ENCODE data around the gene CCDC154. TPM values are rescaled to one million over a fixed set of nuclear protein-coding genes. Genes with fewer than 3 reads are reported as not detected.

The CCDC154 gene
- total RNA-seq (10 to 100 TPM; 12.1 to 14.7 TPM), polyA plus RNA-seq (under 1 TPM in 1 of 2 donors, not detected in 1; 0.13 TPM)

- no peak within 1 kb of the TSS for H3K27ac Mint-ChIP-seq
- no peaks in the 10 kb centered on the region for H3K27me3 ChIP-seq (ENCODE audit: insufficient read depth, low read length)
- H3K9me3 ChIP-seq (ENCODE audit: control insufficient read depth in 1 of 2, low read length in 2 of 2): no peaks in the 10 kb centered on the region
- H3K9me3 Mint-ChIP-seq: no peaks in the 10 kb centered on the region
- H3K36me3 Mint-ChIP-seq: peaks cover 0 to 5% of the 10 kb centered on the region in 2 donors
- CTCF ChIA-PET (ENCODE audit: partially characterized antibody): no interaction called here
- H3K4me1 ChIP-seq (ENCODE audit: insufficient read depth, low read length): no peaks in the 10 kb centered on the region
- POLR2A ChIA-PET (ENCODE audit: partially characterized antibody): interaction anchor here (1.4 kb wide), 1 partner anchor 10 kb away, joined by 3 read pairs; no protein-coding TSS in a partner anchor
- H3K36me3 ChIP-seq (ENCODE audit: insufficient read depth, low read length): no peaks in the 10 kb centered on the region
- no peak within 1 kb of the TSS for H3K4me3 Mint-ChIP-seq
- H3K27ac ChIP-seq (ENCODE audit: low read depth, low read length): no peak within 1 kb of the TSS
- no peaks in the 10 kb centered on the region for H3K27me3 Mint-ChIP-seq
- no peak within 1 kb of the TSS for H3K4me3 ChIP-seq (ENCODE audit: low read length in 2 of 2)
- intact Hi-C loops (cut with micrococcal nuclease): no loop called here
- H3K4me1 Mint-ChIP-seq: no peaks in the 10 kb centered on the region
- peak in 1 of 5 donors; percentile 7 for DNase-seq
Measured at GRCh38 chr16:1443980-1444729, at the start of gene CCDC154. Gene CCDC154 (minus strand): TSS chr16:1444556. CDS start chr16:1444322, 234 bp downstream.

- H3K27me3 Mint-ChIP-seq: no peaks in the 10 kb centered on the region
- peak overlapping the region in 6 of 7 donors; percentile 46 to 93 (median 79) for H3K27ac Mint-ChIP-seq
- DNase-seq: peak in 2 of 5 donors; percentile 4 to 17
- peaks cover 0 to 1% (median 0%) of the 10 kb centered on the region in 8 donors for H3K9me3 Mint-ChIP-seq
- intact Hi-C loops (cut with micrococcal nuclease): loop anchor here (1.0 to 10.0 kb wide), 6 partner anchors 18 to 449 kb away; partner anchors contain the start of genes CLCN7, CRAMP1, IFT140 and MAPK8IP3
- H3K4me3 Mint-ChIP-seq: peak overlapping the region; percentile 83 to 98 (median 88)
- ChIA-PET POLR2A (ENCODE audit: partially characterized antibody) (interaction anchor here (1.0 to 3.2 kb wide), 8 partner anchors 18 to 213 kb away, joined by 3 to 30 read pairs (median 8); partner anchors contain the start of genes CRAMP1, IFT140, MAPK8IP3 and TMEM204), CTCF (ENCODE audit: partially characterized antibody) (interaction anchor here (1.8 kb wide), 1 partner anchor 9 kb away, joined by 4 read pairs; no protein-coding TSS in a partner anchor)
- peak overlapping the region; percentile 78 for H3K27ac ChIP-seq (ENCODE audit: low read depth, low read length)
- peaks cover 7 to 22% (median 15%) of the 10 kb centered on the region in 4 donors for H3K4me1 Mint-ChIP-seq
- H3K36me3 ChIP-seq (ENCODE audit: insufficient read depth, low read length): no peaks in the 10 kb centered on the region
- H3K27me3 ChIP-seq (ENCODE audit: insufficient read depth, low read length): no peaks in the 10 kb centered on the region
- peaks cover 20% of the 10 kb centered on the region for H3K4me1 ChIP-seq (ENCODE audit: insufficient read depth, low read length)
- peaks cover 5 to 16% of the 10 kb centered on the region in 2 donors for H3K36me3 Mint-ChIP-seq
- H3K9me3 ChIP-seq (ENCODE audit: control insufficient read depth in 1 of 2, low read length in 2 of 2): no peaks in the 10 kb centered on the region
- peak overlapping the region; percentile 42 to 72 for H3K4me3 ChIP-seq (ENCODE audit: low read length in 2 of 2)
Measured at GRCh38 chr16:1493746-1494094, 49.4 kb upstream of the CCDC154 start.

GRCh38 chr16:1492923-1493745 lies 48.8 kb upstream of the CCDC154 start, which contains the start of gene TELO2:
Gene TELO2 (plus strand): TSS chr16:1493360. CDS start chr16:1494282, 922 bp downstream.
- peaks cover 0 to 1% (median 0%) of the 10 kb centered on the region in 8 donors for H3K9me3 Mint-ChIP-seq
- H3K4me1 Mint-ChIP-seq: peaks cover 7 to 22% (median 15%) of the 10 kb centered on the region in 4 donors
- Histone ChIP-seq H3K9me3 (ENCODE audit: control insufficient read depth in 1 of 2, low read length in 2 of 2) (no peaks in the 10 kb centered on the region), H3K27ac (ENCODE audit: low read depth, low read length) (peak within 1 kb of the TSS; percentile 78), H3K4me3 (ENCODE audit: low read length in 2 of 2) (peak within 1 kb of the TSS; percentile 48 to 72), H3K36me3 (ENCODE audit: insufficient read depth, low read length) (no peaks in the 10 kb centered on the region), H3K4me1 (ENCODE audit: insufficient read depth, low read length) (peaks cover 20% of the 10 kb centered on the region), H3K27me3 (ENCODE audit: insufficient read depth, low read length) (no peaks in the 10 kb centered on the region)
- DNase-seq: peak; percentile 85 to 93 (median 88)
- H3K27me3 Mint-ChIP-seq: peaks cover 0 to 1% of the 10 kb centered on the region in 2 donors
- peak within 1 kb of the TSS; percentile 93 to 100 (median 99) for H3K27ac Mint-ChIP-seq
- ChIA-PET POLR2A (ENCODE audit: partially characterized antibody) (interaction anchor here (0.7 to 3.2 kb wide), 10 partner anchors 17 to 213 kb away, joined by 3 to 30 read pairs (median 6); partner anchors contain the start of genes CRAMP1, IFT140, JPT2 and MAPK8IP3), CTCF (ENCODE audit: partially characterized antibody) (interaction anchor here (1.8 to 2.0 kb wide), 2 partner anchors 10 to 45 kb away, joined by 4 to 5 read pairs; no protein-coding TSS in a partner anchor)
- peaks cover under 1 to 13% of the 10 kb centered on the region in 2 donors for H3K36me3 Mint-ChIP-seq
- H3K4me3 Mint-ChIP-seq: peak within 1 kb of the TSS; percentile 93 to 98 (median 95)
- intact Hi-C loops (cut with micrococcal nuclease): loop anchor here (1.0 to 10.0 kb wide), 6 partner anchors 18 to 449 kb away; partner anchors contain the start of genes CLCN7, CRAMP1, IFT140 and MAPK8IP3

- H3K4me3 ChIP-seq (ENCODE audit: low read length in 2 of 2): peak overlapping the region; percentile 48 to 72
- Mint-ChIP-seq H3K27me3 (peaks cover 0 to 1% of the 10 kb centered on the region in 2 donors), H3K9me3 (peaks cover 0 to 1% (median 0%) of the 10 kb centered on the region in 8 donors), H3K4me3 (peak overlapping the region; percentile 93 to 98 (median 95)), H3K27ac (peak overlapping the region; percentile 93 to 100 (median 99)), H3K4me1 (peaks cover 7 to 22% (median 15%) of the 10 kb centered on the region in 4 donors), H3K36me3 (peaks cover 0 to 9% of the 10 kb centered on the region in 2 donors)
- no peaks in the 10 kb centered on the region for H3K36me3 ChIP-seq (ENCODE audit: insufficient read depth, low read length)
- no peak for DNase-seq
- H3K9me3 ChIP-seq (ENCODE audit: control insufficient read depth in 1 of 2, low read length in 2 of 2): no peaks in the 10 kb centered on the region
- peaks cover 20% of the 10 kb centered on the region for H3K4me1 ChIP-seq (ENCODE audit: insufficient read depth, low read length)
- intact Hi-C loops (cut with micrococcal nuclease): loop anchor here (2.0 to 10.0 kb wide), 4 partner anchors 42 to 450 kb away; partner anchors contain the start of genes CRAMP1, IFT140, MAPK8IP3 and MSRB1
- H3K27me3 ChIP-seq (ENCODE audit: insufficient read depth, low read length): no peaks in the 10 kb centered on the region
- H3K27ac ChIP-seq (ENCODE audit: low read depth, low read length): peak overlapping the region; percentile 78
- POLR2A ChIA-PET (ENCODE audit: partially characterized antibody): interaction anchor here (0.6 to 3.2 kb wide), 9 partner anchors 16 to 248 kb away, joined by 3 to 30 read pairs (median 7); partner anchors contain the start of genes JPT2, MAPK8IP3, TMEM204 and UQCC4
- CTCF ChIA-PET (ENCODE audit: partially characterized antibody): interaction anchor here (1.8 to 2.0 kb wide), 2 partner anchors 11 to 46 kb away, joined by 4 to 5 read pairs; no protein-coding TSS in a partner anchor
Measured at GRCh38 chr16:1492082-1492922, 47.9 kb upstream of the CCDC154 start.

GRCh38 chr16:1491327-1491726 lies 47.0 kb upstream of the CCDC154 start:
- CTCF ChIA-PET (ENCODE audit: partially characterized antibody): interaction anchor here (2.0 kb wide), 1 partner anchor 47 kb away, joined by 5 read pairs; no protein-coding TSS in a partner anchor
- POLR2A ChIA-PET (ENCODE audit: partially characterized antibody): interaction anchor here (0.6 to 3.2 kb wide), 3 partner anchors 26 to 70 kb away, joined by 4 to 30 read pairs (median 22); partner anchors contain the start of genes TMEM204 and UQCC4
- no peak overlapping the region for H3K4me3 Mint-ChIP-seq

More at GRCh38 chr16:1491327-1491726, 47.0 kb upstream of the CCDC154 start:
- peak overlapping the region in 3 of 7 donors; percentile 48 to 100 (median 76) for H3K27ac Mint-ChIP-seq
- H3K4me3 ChIP-seq (ENCODE audit: low read length in 2 of 2): no peak overlapping the region
- peaks cover 0 to 1% (median 0%) of the 10 kb centered on the region in 8 donors for H3K9me3 Mint-ChIP-seq
- peaks cover 20% of the 10 kb centered on the region for H3K4me1 ChIP-seq (ENCODE audit: insufficient read depth, low read length)
- intact Hi-C loops (cut with micrococcal nuclease): loop anchor here (5.0 to 10.0 kb wide), 3 partner anchors 121 to 451 kb away; partner anchors contain the start of genes CRAMP1, IFT140, MAPK8IP3 and MSRB1
- H3K27me3 ChIP-seq (ENCODE audit: insufficient read depth, low read length): no peaks in the 10 kb centered on the region
- H3K27ac ChIP-seq (ENCODE audit: low read depth, low read length): no peak overlapping the region
- peaks cover 0 to 1% of the 10 kb centered on the region in 2 donors for H3K27me3 Mint-ChIP-seq
- peaks cover 7 to 22% (median 13%) of the 10 kb centered on the region in 4 donors for H3K4me1 Mint-ChIP-seq
- peaks cover 0 to 4% of the 10 kb centered on the region in 2 donors for H3K36me3 Mint-ChIP-seq
- H3K36me3 ChIP-seq (ENCODE audit: insufficient read depth, low read length): no peaks in the 10 kb centered on the region
- H3K9me3 ChIP-seq (ENCODE audit: control insufficient read depth in 1 of 2, low read length in 2 of 2): no peaks in the 10 kb centered on the region
- no peak for DNase-seq

All from CD4-positive, alpha-beta memory T cell (primary cell).